GM21447 (cell line): ENCODE data around the gene SLAMF9.

Experiments
- ATAC-seq: cut with Tn5 transposase; IDR thresholded peaks from one replicate; pipeline ENCODE4 v1.9.1; 2021; ENCODE audit not compliant: unreplicated experiment

The SLAMF9 gene

GRCh38 chr1:159935305-159935704 lies 18.7 kb downstream of the SLAMF9 start:
- no peak for ATAC-seq

- ATAC-seq = no peak
Measured at GRCh38 chr1:159934136-159935039, 19.6 kb downstream of the SLAMF9 start.

- ATAC-seq = no peak
Measured at GRCh38 chr1:159933347-159933746, 20.7 kb downstream of the SLAMF9 start.

- no peak for ATAC-seq
Measured at GRCh38 chr1:159932296-159933285, 21.4 kb downstream of the SLAMF9 start.

GRCh38 chr1:159931795-159932173 lies 22.3 kb downstream of the SLAMF9 start:
- no peak for ATAC-seq

GRCh38 chr1:159931101-159931794 lies 22.8 kb downstream of the SLAMF9 start:
- no peak for ATAC-seq

GRCh38 chr1:159930634-159931033 lies 23.4 kb downstream of the SLAMF9 start:
- no peak for ATAC-seq

- ATAC-seq = no peak
Measured at GRCh38 chr1:159930216-159930615, 23.8 kb downstream of the SLAMF9 start.

- ATAC-seq = no peak
Measured at GRCh38 chr1:159929155-159930051, 24.6 kb downstream of the SLAMF9 start.

- ATAC-seq = no peak
Measured at GRCh38 chr1:159928491-159929050, 25.5 kb downstream of the SLAMF9 start.

GRCh38 chr1:159927849-159928431 lies 26.1 kb downstream of the SLAMF9 start:
- no peak for ATAC-seq

GRCh38 chr1:159927211-159927848 lies 26.7 kb downstream of the SLAMF9 start:
- no peak for ATAC-seq

- ATAC-seq = peak; percentile 2
Measured at GRCh38 chr1:159925719-159926078, 28.3 kb downstream of the SLAMF9 start.

- peak; percentile 45 for ATAC-seq
Measured at GRCh38 chr1:159924791-159925718, 29.0 kb downstream of the SLAMF9 start, which contains the start of gene TAGLN2. Gene TAGLN2, minus strand, starts transcription at chr1:159925507. Its CDS starts 4,998 bp downstream, at chr1:159920509.

GRCh38 chr1:159924025-159924790 lies 29.8 kb downstream of the SLAMF9 start:
- no peak for ATAC-seq

- ATAC-seq = peak; percentile 34
Measured at GRCh38 chr1:159923203-159924024, 30.6 kb downstream of the SLAMF9 start.
